ENCODE measurements around the gene TWF2.

The TWF2 gene

DNA sequence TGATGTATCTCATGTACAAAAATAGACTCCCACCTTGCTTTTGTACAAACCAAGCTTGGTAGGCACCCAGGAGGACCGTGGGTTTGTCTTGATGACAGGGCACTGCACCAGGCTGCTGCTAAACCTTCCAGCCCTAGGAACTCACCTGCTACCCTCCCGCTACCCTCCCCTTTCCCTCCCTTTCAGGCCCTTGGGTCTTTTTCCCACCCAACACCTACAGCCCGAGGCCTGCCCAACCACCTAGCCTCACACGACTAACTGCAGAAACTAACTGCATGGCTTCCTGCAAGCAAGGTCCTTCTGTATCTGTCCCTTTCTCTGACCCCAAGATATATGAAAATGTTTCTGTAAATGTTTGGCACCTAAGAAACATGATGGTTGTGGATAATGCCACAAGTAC, 17.7 kb upstream of the TWF2 start:
- no peak for TF ChIP-seq CTCF (IDR thresholded peaks at IDR 0.05; ENCODE audit: low read depth, low read length)
- DNase-seq (ENCODE audit: extremely low read depth, low read depth) = no peak

GRCh38 chr3:52256159-52256558, 17.2 kb upstream of the TWF2 start:
- DNase-seq (ENCODE audit: extremely low read depth, low read depth) = no peak

GRCh38 chr3:52254608-52255007, 15.7 kb upstream of the TWF2 start:
- DNase-seq (ENCODE audit: extremely low read depth, low read depth) = no peak
- no peak for TF ChIP-seq CTCF (IDR thresholded peaks at IDR 0.05; ENCODE audit: low read depth, low read length)

More at GRCh38 chr3:52256159-52256558, 17.2 kb upstream of the TWF2 start:
- TF ChIP-seq CTCF (IDR thresholded peaks at IDR 0.05; ENCODE audit: low read depth, low read length) = no peak

DNA sequence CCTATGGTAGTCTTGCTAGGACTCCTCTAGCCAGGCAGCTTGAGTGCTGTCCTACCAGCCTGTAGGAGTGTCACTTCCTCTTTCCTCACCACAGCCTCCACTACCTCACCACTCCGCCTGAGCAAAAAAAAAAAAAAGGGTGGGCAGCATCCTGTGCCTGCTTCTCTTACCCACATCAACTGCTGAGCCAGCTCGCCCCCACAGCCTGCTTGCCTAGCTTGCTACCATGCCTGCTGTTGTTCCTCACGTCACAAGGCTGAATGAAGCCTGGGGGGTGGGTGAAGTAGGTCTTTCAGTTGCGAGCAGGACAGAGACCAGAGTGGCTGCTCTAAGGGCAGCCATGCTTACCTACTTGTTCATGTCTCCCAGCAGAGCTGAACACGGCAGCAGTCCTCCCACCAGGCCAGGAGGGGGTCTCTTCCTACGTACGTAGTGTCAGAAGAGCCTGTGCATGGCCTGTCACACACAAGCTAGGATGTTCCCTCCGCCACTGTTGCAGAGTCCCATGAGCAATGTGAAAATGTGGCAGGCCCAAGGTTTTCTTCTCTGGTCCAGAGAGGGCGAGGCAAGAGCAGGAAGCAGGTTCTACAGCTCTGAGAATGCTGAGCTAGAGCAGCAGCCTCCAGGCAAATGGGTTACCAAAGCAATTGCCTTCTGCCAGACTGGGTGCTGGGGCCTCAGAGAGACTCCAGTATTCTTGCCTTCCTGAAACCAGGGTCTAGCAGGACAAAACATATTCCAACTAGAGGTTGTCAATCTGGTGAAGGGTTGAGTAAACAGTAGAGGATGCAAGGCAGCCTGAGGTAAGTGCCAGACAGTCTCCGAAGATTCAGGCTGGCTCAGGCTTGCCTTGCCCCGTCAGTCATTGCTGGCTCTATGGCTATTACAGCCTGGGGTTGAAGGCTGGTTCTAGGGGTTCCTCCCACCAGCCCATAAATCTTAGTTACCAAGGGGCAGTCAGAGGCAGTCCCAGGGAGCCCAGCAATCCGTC, 14.7 kb upstream of the TWF2 start:
- TF ChIP-seq CTCF (IDR thresholded peaks at IDR 0.05; ENCODE audit: low read depth, low read length) = no peak
- DNase-seq (ENCODE audit: extremely low read depth, low read depth) = no peak

GRCh38 chr3:52250122-52250521, 11.2 kb upstream of the TWF2 start:
- TF ChIP-seq CTCF (IDR thresholded peaks at IDR 0.05; ENCODE audit: low read depth, low read length) = no peak
- DNase-seq (ENCODE audit: extremely low read depth, low read depth) = no peak

DNA sequence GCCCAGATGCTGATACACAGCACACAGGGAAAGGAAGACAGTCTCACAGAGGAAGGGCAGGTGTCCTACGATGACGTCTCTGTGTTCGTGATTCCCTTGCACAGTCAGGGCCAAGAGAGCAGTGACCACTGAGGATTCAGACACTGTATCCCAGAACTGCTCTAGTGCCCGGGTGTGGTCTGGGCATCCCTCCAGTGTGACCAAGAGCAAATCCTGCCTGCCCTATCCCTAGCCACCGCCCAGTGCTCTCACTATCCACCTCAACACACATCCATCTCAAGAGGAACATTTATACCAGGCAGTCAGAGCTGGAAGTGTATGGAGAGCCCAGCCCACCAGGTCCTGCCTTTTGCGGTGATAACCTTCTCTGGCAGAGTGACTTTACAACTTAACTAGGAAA, 10.7 kb upstream of the TWF2 start:
- TF ChIP-seq CTCF (IDR thresholded peaks at IDR 0.05; ENCODE audit: low read depth, low read length) = no peak
- DNase-seq (ENCODE audit: extremely low read depth, low read depth) = no peak

GRCh38 chr3:52248816-52249547, 10.0 kb upstream of the TWF2 start:
- DNase-seq (ENCODE audit: extremely low read depth, low read depth) = no peak
- no peak for TF ChIP-seq CTCF (IDR thresholded peaks at IDR 0.05; ENCODE audit: low read depth, low read length)

Data from AG09319 (cell line).